Neural progenitor cell (in vitro differentiated cells): ENCODE results near the gene OSTM1. TPM values are rescaled to one million over a fixed set of nuclear protein-coding genes. Genes with fewer than 3 reads are reported as not detected.
"Not testable (repeated sequence)": the region's sequence is repeated elsewhere in the genome, so short reads cannot be mapped to it uniquely, and the experiment has no call there.

ENCODE experiments used
- DNase-seq: peaks from one replicate; pipeline ENCODE4 v3.0.0-alpha.2; 2016; ENCODE audit warnings: low spot score
- H2AFZ ChIP-seq: fragments of 200-600 bp; sonication (generic); replicated peaks from 2 replicates; pipeline ENCODE4 v1.6.1; 2016; ENCODE audit warnings: antibody characterized with exemption
- H3F3A ChIP-seq: fragments of 200-600 bp; sonication (generic); 2 replicates; pipeline ENCODE4 v1.6.1; 2016; ENCODE audit warnings: antibody characterized with exemption, low read depth
- H3K27ac ChIP-seq: fragments of 200-600 bp; sonication (generic); 2 replicates; pipeline ENCODE4 v1.5.1; 2016; ENCODE audit warnings: mild to moderate bottlenecking
- H3K27me3 ChIP-seq: fragments of 200-600 bp; sonication (generic); 2 replicates; pipeline ENCODE4 v1.6.1; 2016; ENCODE audit warnings: mild to moderate bottlenecking, moderate library complexity
- H3K36me3 ChIP-seq: fragments of 200-600 bp; sonication (generic); 2 replicates; pipeline ENCODE4 v1.5.1; 2016
- H3K4me1 ChIP-seq: fragments of 200-600 bp; sonication (generic); 2 replicates; pipeline ENCODE4 v1.6.1; 2016; ENCODE audit warnings: mixed run types
- H3K4me2 ChIP-seq: fragments of 200-600 bp; sonication (generic); 2 replicates; pipeline ENCODE4 v1.6.1; 2016
- H3K4me3 ChIP-seq: fragments of 200-600 bp; sonication (generic); 2 replicates; pipeline ENCODE4 v1.5.1; 2016
- H3K79me2 ChIP-seq: fragments of 200-600 bp; sonication (generic); 2 replicates; pipeline ENCODE4 v1.6.1; 2016; ENCODE audit warnings: low read depth
- H3K9ac ChIP-seq: fragments of 200-600 bp; sonication (generic); 2 replicates; pipeline ENCODE4 v1.6.1; 2016
- H3K9me3 ChIP-seq: fragments of 200-600 bp; sonication (generic); 2 replicates; pipeline ENCODE4 v1.5.1; 2016; ENCODE audit warnings: low read depth
- H4K20me1 ChIP-seq: fragments of 200-600 bp; sonication (generic); 2 replicates; pipeline ENCODE4 v1.6.1; 2016; ENCODE audit warnings: low read depth
- H3K27ac Mint-ChIP-seq: 3 replicates; pipeline ENCODE4 v1.8.0; 2021; ENCODE audit warnings: mixed read lengths
- H3K27me3 Mint-ChIP-seq: 2 replicates; pipeline ENCODE4 v1.8.0; 2022; ENCODE audit warnings: low read depth, mild to moderate bottlenecking, inconsistent platforms, moderate library complexity, mixed read lengths; ENCODE audit not compliant: insufficient read depth
- H3K36me3 Mint-ChIP-seq: 3 replicates; pipeline ENCODE4 v1.8.0; 2021; ENCODE audit warnings: mixed read lengths
- H3K4me1 Mint-ChIP-seq: 3 replicates; pipeline ENCODE4 v1.8.0; 2021; ENCODE audit warnings: mixed read lengths
- H3K4me3 Mint-ChIP-seq: 3 replicates; pipeline ENCODE4 v1.8.0; 2021; ENCODE audit warnings: mild to moderate bottlenecking, moderate library complexity, mixed read lengths
- H3K9me3 Mint-ChIP-seq: 3 replicates; pipeline ENCODE4 v1.8.0; 2020; ENCODE audit warnings: mixed read lengths
- EZH2 ChIP-seq: fragments of 200-600 bp; sonication (generic); IDR thresholded peaks from 2 replicates; pipeline ENCODE4 v1.6.1; 2017; ENCODE audit warnings: antibody characterized with exemption, mild to moderate bottlenecking, moderate library complexity
- EZH2phosphoT487 ChIP-seq: fragments of 200-600 bp; sonication (generic); IDR thresholded peaks from 2 replicates; pipeline ENCODE4 v1.6.1; 2017; ENCODE audit warnings: antibody characterized with exemption
- total RNA-seq: library from RNA; depleted of rRNA; stranded (reverse); fragments of >200 nt; gene quantifications from 2 replicates; pipeline ENCODE4 v1.2.3, GENCODE V29; 2015; ENCODE audit warnings: low replicate concordance
- TF ChIP-seq, protein P1 (sequence below): fragments of 200-600 bp; sonication (generic); IDR thresholded peaks from 2 replicates; pipeline ENCODE4 v1.5.1; 2017; ENCODE audit warnings: antibody characterized with exemption, mild to moderate bottlenecking

The OSTM1 gene
- total RNA-seq, 1 donor from 2014 or later: 42.8 TPM

DNA sequence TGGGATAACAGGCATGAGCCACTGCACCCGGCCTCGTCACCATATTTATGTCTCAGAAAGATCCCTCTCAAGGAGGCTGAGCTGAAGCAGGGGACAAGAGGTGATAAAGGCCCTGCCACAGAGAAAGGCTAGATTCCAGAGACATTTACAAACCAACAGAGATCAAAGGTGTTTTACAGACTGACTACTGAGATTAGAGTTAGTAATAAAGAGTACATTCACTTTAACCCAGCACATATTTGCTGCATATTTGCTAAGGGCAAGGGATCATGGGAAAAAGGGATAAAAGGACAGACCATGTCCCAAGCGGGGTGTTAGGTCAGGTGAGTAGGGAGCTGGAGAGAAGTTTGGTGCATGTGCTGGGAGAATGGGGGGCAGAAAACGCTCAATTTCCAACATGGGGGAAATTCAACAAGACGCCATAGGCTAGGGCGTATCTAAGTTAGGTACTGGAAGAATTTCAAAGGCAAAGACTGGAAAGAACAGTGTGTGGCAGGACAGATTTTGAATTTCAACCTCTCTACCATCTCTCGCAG, 72.8 kb downstream of the OSTM1 start:
- Mint-ChIP-seq H3K4me1 (peaks cover 24% of the 10 kb centered on the region), H3K9me3 (no peaks in the 10 kb centered on the region), H3K36me3 (no peaks in the 10 kb centered on the region), H3K4me3 (no peak overlapping the region), H3K27ac (no peak overlapping the region), H3K27me3 (peaks cover 3% of the 10 kb centered on the region)
- no peaks in the 10 kb centered on the region for H3K79me2 ChIP-seq
- H3K27me3 ChIP-seq: no peaks in the 10 kb centered on the region
- DNase-seq: no peak
- H3K4me1 ChIP-seq: peaks cover 6% of the 10 kb centered on the region
- H4K20me1 ChIP-seq: no peaks in the 10 kb centered on the region
- H3K9ac ChIP-seq: no peak overlapping the region
- no peaks in the 10 kb centered on the region for H3F3A ChIP-seq
- no peak overlapping the region for H3K4me2 ChIP-seq
- no peak overlapping the region for H2AFZ ChIP-seq
- H3K9me3 ChIP-seq: no peaks in the 10 kb centered on the region
- no peak overlapping the region for H3K4me3 ChIP-seq
- no peak overlapping the region for H3K27ac ChIP-seq
- H3K36me3 ChIP-seq: no peaks in the 10 kb centered on the region
- TF ChIP-seq EZH2phosphoT487 (no peak), EZH2 (no peak)
- TF ChIP-seq, protein P1, sequence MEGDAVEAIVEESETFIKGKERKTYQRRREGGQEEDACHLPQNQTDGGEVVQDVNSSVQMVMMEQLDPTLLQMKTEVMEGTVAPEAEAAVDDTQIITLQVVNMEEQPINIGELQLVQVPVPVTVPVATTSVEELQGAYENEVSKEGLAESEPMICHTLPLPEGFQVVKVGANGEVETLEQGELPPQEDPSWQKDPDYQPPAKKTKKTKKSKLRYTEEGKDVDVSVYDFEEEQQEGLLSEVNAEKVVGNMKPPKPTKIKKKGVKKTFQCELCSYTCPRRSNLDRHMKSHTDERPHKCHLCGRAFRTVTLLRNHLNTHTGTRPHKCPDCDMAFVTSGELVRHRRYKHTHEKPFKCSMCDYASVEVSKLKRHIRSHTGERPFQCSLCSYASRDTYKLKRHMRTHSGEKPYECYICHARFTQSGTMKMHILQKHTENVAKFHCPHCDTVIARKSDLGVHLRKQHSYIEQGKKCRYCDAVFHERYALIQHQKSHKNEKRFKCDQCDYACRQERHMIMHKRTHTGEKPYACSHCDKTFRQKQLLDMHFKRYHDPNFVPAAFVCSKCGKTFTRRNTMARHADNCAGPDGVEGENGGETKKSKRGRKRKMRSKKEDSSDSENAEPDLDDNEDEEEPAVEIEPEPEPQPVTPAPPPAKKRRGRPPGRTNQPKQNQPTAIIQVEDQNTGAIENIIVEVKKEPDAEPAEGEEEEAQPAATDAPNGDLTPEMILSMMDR: no peak

DNA sequence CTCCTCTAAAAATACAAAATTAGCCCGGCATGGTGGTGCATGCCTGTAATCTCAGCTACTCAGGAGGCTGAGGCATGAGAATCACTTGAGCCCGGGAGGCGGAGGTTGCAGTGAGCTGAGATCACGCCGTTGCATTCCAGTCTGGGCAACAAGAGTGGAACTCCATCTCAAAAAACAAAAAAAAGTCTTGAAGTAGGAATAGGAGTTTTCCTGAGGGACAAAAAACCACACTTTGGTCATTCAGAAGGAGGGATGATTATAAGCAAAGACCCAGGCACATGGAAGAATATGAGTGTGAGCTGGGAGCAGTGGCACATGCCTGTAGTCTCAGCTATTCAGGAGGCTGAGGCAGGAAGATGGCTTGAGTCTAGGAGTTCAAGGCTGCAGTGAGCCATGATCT, 74.3 kb downstream of the OSTM1 start:
- not testable (repeated sequence) for H3K27ac ChIP-seq, DNase-seq, H3K27me3 Mint-ChIP-seq, H2AFZ ChIP-seq, H3K36me3 Mint-ChIP-seq, H3K27ac Mint-ChIP-seq, H3K4me1 ChIP-seq, H3K36me3 ChIP-seq, H3K4me3 ChIP-seq, H3K4me3 Mint-ChIP-seq, H3K27me3 ChIP-seq, H3K79me2 ChIP-seq, H3F3A ChIP-seq, H3K4me2 ChIP-seq, H4K20me1 ChIP-seq, H3K9ac ChIP-seq, H3K9me3 ChIP-seq, H3K9me3 Mint-ChIP-seq
- peaks cover 24% of the 10 kb centered on the region for H3K4me1 Mint-ChIP-seq

DNA sequence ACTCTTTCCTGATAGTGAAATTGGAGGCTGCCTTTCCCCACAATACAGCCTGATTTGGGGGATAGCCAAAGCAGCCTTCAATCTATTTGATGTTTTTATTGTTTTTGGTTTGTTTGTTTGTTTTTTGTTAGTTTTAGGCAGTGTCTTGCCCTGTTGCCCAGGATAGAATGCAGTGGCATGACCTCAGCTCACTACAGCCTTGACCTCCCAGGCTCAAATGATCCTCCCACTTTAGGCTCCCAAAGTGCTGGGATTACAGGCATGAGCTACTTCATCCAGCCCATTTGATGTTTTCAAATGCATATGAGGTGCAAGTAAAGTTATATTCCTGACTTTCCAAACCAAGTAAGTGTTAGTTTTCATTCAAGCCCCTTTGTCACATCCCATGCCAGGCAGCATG, 75.2 kb downstream of the OSTM1 start:
- no peak overlapping the region for H3K4me3 Mint-ChIP-seq

More for the DNA sequence above, 75.2 kb downstream of the OSTM1 start:
- no peak overlapping the region for H3K4me3 ChIP-seq
- H3K9ac ChIP-seq: no peak overlapping the region
- no peaks in the 10 kb centered on the region for H3F3A ChIP-seq
- no peaks in the 10 kb centered on the region for H3K36me3 ChIP-seq
- no peak for TF ChIP-seq EZH2phosphoT487
- TF ChIP-seq, protein P1: no peak
- no peak for TF ChIP-seq EZH2
- Mint-ChIP-seq H3K9me3 (no peaks in the 10 kb centered on the region), H3K27me3 (peaks cover 3% of the 10 kb centered on the region), H3K27ac (no peak overlapping the region), H3K4me1 (peaks cover 24% of the 10 kb centered on the region), H3K36me3 (no peaks in the 10 kb centered on the region)
- no peak for DNase-seq
- H3K4me2 ChIP-seq: no peak overlapping the region
- no peaks in the 10 kb centered on the region for H3K9me3 ChIP-seq
- H4K20me1 ChIP-seq: no peaks in the 10 kb centered on the region
- no peak overlapping the region for H3K27ac ChIP-seq
- H3K4me1 ChIP-seq: peaks cover 6% of the 10 kb centered on the region
- H3K27me3 ChIP-seq: no peaks in the 10 kb centered on the region
- no peak overlapping the region for H2AFZ ChIP-seq
- no peaks in the 10 kb centered on the region for H3K79me2 ChIP-seq
